OCI-LY3 (cell line): Measurements from ENCODE around the gene HMBS.

ENCODE experiments used
- H2AFZ ChIP-seq: fragments of 200-600, 300-600 bp; shearing (Covaris generic); 2 replicates; pipeline ENCODE4 v1.6.0; 2014; ENCODE audit warnings: antibody characterized with exemption, low read depth, low read length
- H3K27ac ChIP-seq: fragments of 200-600, 300-600 bp; sonication (generic); 2 replicates; pipeline ENCODE4 v1.5.1; 2014; ENCODE audit warnings: mild to moderate bottlenecking, low read length, moderate library complexity, mixed read lengths
- H3K27me3 ChIP-seq: fragments of 200-600, 300-600 bp; sonication (generic); 2 replicates; pipeline ENCODE4 v1.6.1; 2014; ENCODE audit warnings: low read depth, low read length, mixed read lengths
- H3K36me3 ChIP-seq: fragments of 200-600, 300-600 bp; sonication (generic); replicated peaks from 2 replicates; pipeline ENCODE3; 2014; ENCODE audit warnings: low read depth, low read length, mixed read lengths
- H3K4me1 ChIP-seq: fragments of 300-600, 200-600 bp; sonication (generic); 2 replicates; pipeline ENCODE4 v1.6.1; 2014; ENCODE audit warnings: low read length, mixed read lengths
- H3K4me2 ChIP-seq: fragments of 200-600, 300-600 bp; sonication (generic); 2 replicates; pipeline ENCODE4 v1.6.1; 2014; ENCODE audit warnings: low read length, mixed read lengths
- H3K4me3 ChIP-seq: fragments of 300-600, 200-600 bp; sonication (generic); 2 replicates; pipeline ENCODE4 v1.5.1; 2014; ENCODE audit warnings: antibody characterized with exemption, mild to moderate bottlenecking, low read length, moderate library complexity
- H3K79me2 ChIP-seq: fragments of 300-600, 200-600 bp; shearing (Covaris generic); 2 replicates; pipeline ENCODE4 v1.6.1; 2014; ENCODE audit warnings: mild to moderate bottlenecking, low read length, mixed read lengths
- H3K9ac ChIP-seq: fragments of 300-600, 200-600 bp; shearing (Covaris generic); 2 replicates; pipeline ENCODE4 v1.6.0; 2014; ENCODE audit warnings: mild to moderate bottlenecking, low read length, moderate library complexity
- H3K9me3 ChIP-seq: fragments of 200-600, 300-600 bp; shearing (Covaris generic); 2 replicates; pipeline ENCODE4 v1.6.1; 2014; ENCODE audit warnings: low read length, mixed read lengths; ENCODE audit not compliant: insufficient read depth
- H4K20me1 ChIP-seq: fragments of 200-600, 300-600 bp; sonication (generic); 2 replicates; pipeline ENCODE4 v1.6.1; 2016; ENCODE audit warnings: low read length, mixed read lengths; ENCODE audit not compliant: insufficient read depth
- EZH2phosphoT487 ChIP-seq: fragments of 200-600 bp; shearing (Covaris generic); IDR thresholded peaks from 2 replicates; pipeline ENCODE4 v1.6.1; 2018; ENCODE audit warnings: antibody characterized with exemption, mixed run types, low read depth
- TF ChIP-seq, protein P1 (sequence below): fragments of 200-600, 300-600 bp; sonication (generic); IDR thresholded peaks from 2 replicates; pipeline ENCODE4 v1.5.1; 2014; ENCODE audit warnings: antibody characterized with exemption, low read length, low read depth

HMBS gene

DNA sequence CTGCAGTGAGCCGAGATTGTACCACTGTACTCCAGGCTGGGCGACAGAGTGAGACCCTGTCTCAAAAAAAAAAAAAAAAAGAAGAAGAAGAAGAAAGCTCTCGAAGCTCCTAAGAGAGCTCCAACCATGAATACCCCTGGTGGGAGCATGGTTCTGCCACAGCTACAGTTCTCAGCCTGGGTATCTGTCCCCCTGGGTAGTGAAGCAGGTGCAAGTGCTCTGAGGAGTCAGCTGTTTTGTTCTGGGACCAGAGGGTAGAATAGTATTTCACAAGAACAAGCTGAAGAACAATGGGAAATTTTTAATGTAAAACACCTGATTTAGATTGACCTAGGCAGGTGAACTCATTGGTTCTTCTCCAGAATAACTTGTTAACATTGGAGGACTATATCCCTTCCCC lies 23.4 kb upstream of the HMBS start:
- TF ChIP-seq, protein P1, sequence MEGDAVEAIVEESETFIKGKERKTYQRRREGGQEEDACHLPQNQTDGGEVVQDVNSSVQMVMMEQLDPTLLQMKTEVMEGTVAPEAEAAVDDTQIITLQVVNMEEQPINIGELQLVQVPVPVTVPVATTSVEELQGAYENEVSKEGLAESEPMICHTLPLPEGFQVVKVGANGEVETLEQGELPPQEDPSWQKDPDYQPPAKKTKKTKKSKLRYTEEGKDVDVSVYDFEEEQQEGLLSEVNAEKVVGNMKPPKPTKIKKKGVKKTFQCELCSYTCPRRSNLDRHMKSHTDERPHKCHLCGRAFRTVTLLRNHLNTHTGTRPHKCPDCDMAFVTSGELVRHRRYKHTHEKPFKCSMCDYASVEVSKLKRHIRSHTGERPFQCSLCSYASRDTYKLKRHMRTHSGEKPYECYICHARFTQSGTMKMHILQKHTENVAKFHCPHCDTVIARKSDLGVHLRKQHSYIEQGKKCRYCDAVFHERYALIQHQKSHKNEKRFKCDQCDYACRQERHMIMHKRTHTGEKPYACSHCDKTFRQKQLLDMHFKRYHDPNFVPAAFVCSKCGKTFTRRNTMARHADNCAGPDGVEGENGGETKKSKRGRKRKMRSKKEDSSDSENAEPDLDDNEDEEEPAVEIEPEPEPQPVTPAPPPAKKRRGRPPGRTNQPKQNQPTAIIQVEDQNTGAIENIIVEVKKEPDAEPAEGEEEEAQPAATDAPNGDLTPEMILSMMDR, result no peak
- TF ChIP-seq EZH2phosphoT487, result no peak
- no peak overlapping the region for H3K9ac ChIP-seq
- no peak overlapping the region for H3K27ac ChIP-seq
- peaks cover 18% of the 10 kb centered on the region for H3K79me2 ChIP-seq
- H2AFZ ChIP-seq, result no peak overlapping the region
- H3K9me3 ChIP-seq, result no peaks in the 10 kb centered on the region
- peaks cover 7% of the 10 kb centered on the region for H3K4me1 ChIP-seq
- H3K36me3 ChIP-seq, result no peaks in the 10 kb centered on the region
- no peaks in the 10 kb centered on the region for H3K27me3 ChIP-seq
- H3K4me3 ChIP-seq, result no peak overlapping the region
- H3K4me2 ChIP-seq, result no peak overlapping the region
- H4K20me1 ChIP-seq, result no peaks in the 10 kb centered on the region

DNA sequence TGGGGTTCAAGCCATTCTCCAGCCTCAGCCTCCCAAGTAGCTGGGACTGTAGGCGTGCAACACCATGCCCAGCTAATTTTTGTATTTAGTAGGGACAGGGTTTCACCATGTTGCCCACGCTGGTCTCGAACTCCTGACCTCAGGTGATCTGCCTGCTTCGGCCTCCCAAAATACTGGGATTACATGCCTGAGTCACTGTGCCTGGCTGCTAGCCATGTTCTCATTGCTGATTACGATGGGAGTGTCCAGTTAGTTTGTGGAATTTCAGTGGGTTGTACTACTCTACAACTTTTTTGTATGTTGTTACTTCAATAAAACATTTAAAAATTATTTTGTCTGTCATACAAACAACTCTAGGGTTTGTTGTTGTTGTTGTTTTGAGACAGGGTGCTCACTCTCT lies 21.9 kb upstream of the HMBS start:
- Histone ChIP-seq H3K9me3 (no peaks in the 10 kb centered on the region), H2AFZ (no peak overlapping the region), H4K20me1 (no peaks in the 10 kb centered on the region), H3K27ac (no peak overlapping the region), H3K27me3 (no peaks in the 10 kb centered on the region), H3K4me3 (no peak overlapping the region), H3K4me1 (peaks cover 12% of the 10 kb centered on the region), H3K36me3 (no peaks in the 10 kb centered on the region), H3K79me2 (peaks cover 13% of the 10 kb centered on the region), H3K4me2 (no peak overlapping the region), H3K9ac (no peak overlapping the region)
- no peak for TF ChIP-seq EZH2phosphoT487
- TF ChIP-seq, protein P1, result no peak

DNA sequence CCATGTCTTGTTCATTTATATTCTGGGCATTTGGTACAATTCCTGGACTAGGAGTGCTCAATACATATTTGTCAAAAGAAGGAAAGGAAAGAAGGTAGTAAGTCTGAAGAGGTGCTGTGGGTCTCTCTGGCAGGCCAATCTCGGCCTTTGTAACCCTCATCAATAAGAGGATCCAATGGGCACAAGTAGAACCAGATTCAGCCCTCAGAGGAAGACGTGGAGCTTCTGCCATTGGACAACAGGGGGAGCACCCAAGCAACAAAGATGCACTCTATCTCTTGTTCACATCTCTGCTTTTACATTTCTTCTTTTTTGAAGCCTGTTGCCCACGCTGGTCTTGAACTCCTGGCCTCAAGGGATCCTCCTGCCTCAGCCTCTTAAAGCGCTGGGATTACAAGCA lies 19.3 kb upstream of the HMBS start:
- H3K4me2 ChIP-seq, result no peak overlapping the region
- TF ChIP-seq, protein P1, result peak; percentile 56
- TF ChIP-seq EZH2phosphoT487, result no peak

DNA sequence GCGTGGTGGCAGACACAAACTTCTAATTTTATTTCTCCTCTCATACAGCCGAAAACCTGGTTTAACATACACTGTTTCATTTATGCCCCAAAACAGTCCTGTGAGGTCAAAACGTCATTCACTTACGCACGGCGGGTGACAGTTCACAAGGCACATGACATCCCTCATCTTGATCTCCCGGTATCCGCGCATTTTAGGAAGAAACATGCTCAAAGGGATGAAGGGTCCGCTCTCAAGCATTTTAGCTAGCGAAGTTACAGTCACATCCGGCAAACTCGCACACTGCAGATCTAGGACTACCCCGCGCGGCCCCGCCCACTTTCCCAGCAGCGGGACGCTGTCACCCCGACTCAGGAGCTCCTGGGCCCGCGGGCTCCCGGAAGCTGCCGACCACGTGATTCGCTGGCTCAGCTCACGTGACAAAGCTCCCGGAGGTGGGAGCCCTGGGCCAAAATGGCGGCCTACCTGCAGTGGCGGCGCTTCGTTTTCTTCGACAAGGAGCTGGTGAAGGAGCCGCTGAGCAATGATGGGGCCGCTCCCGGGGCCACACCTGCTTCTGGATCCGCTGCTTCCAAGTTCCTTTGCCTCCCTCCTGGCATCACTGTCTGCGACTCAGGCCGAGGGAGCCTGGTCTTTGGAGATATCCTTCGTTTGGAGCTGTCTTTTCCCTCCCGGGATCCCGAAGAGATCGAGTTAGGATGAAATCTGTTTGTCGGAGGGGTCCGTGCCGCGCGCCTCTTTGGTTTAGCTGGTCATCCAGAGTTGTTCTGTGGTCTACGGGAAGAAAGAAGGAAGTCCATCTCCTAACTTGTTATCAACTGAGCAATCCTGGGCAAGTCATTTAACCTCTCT lies 17.1 kb upstream of the HMBS start, which contains the start of gene VPS11:
TSS of gene VPS11 (plus strand) at position 448 of the 852 bp plus-strand sequence. CDS start at position 454, 6 bp downstream.
- no peak for TF ChIP-seq EZH2phosphoT487
- TF ChIP-seq, protein P1, result no peak
- H3K36me3 ChIP-seq, result peaks cover 6% of the 10 kb centered on the region
- H3K4me1 ChIP-seq, result peaks cover 6% of the 10 kb centered on the region
- peaks cover 20% of the 10 kb centered on the region for H3K79me2 ChIP-seq
- H2AFZ ChIP-seq, result peak within 1 kb of the TSS; percentile 85
- H3K4me2 ChIP-seq, result peak within 1 kb of the TSS; percentile 78
- peak within 1 kb of the TSS; percentile 87 for H3K4me3 ChIP-seq
- peak within 1 kb of the TSS; percentile 53 for H3K27ac ChIP-seq
- H3K9me3 ChIP-seq, result no peaks in the 10 kb centered on the region
- peak within 1 kb of the TSS; percentile 74 for H3K9ac ChIP-seq
- H4K20me1 ChIP-seq, result no peaks in the 10 kb centered on the region
- no peaks in the 10 kb centered on the region for H3K27me3 ChIP-seq

More for the DNA sequence above, 19.3 kb upstream of the HMBS start:
- Histone ChIP-seq H3K9me3 (no peaks in the 10 kb centered on the region), H2AFZ (no peak overlapping the region), H3K27ac (no peak overlapping the region), H3K79me2 (peaks cover 20% of the 10 kb centered on the region), H3K4me1 (peaks cover 6% of the 10 kb centered on the region), H3K36me3 (no peaks in the 10 kb centered on the region), H4K20me1 (no peaks in the 10 kb centered on the region), H3K27me3 (no peaks in the 10 kb centered on the region), H3K9ac (no peak overlapping the region), H3K4me3 (no peak overlapping the region)
